CD4-positive, alpha-beta T cell treated with Interleukin-4 for 1 hour (primary cell): Measurements from ENCODE around the gene ITPR2.
"Not testable (repeated sequence)": the region's sequence is repeated elsewhere in the genome, so short reads cannot be mapped to it uniquely, and the experiment has no call there.

Experiments
- DNase-seq, 2 donors: peaks; one replicate each; pipeline ENCODE4 v3.0.0-alpha.2; 2020 to 2022

The ITPR2 gene

DNA sequence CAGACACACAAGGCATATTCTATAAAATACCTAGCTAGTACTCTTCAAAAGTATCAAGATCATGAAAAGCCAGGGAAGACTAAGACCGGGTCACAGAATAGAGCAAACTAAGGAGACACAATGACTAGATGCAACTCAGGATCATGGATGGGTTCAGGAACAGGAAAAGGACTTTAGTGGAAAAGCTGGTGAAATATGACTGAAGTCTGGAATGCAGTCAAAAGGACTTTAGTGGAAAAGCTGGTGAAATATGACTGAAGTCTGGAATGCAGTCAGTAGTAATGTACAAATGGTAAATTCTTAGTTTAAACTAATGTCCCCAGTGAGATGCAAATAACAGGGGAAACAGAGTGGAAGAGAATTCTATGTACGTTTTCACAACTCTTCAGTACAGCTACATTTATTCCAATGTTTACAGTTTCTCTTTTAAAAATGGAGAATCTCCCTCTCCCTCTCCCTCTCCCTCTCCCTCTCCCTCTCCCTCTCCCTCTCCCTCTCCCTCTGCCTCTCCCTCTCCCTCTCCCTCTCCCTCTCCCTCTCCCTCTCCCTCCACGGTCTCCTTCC lies 49.1 kb downstream of the ITPR2 start:
- DNase-seq: not testable (repeated sequence)

DNA sequence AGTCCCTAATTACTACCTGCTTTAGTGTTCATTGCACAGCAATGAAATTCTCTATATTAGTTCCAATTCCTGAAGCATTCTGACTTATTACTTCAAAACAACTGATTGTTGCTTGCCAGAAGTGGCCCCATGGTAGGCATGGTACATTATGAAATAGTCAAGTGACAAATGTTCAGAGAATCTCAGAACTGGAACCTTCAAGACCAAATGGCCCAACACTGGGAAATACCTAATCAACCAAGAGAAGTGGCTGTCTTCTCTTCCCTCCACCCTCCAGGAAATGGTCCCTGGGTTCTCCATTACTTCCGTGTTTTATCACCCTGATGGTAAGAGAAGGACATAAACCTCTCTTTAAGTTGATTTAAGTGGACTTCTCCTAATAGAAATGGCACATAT lies 49.9 kb downstream of the ITPR2 start:
- DNase-seq: no peak

DNA sequence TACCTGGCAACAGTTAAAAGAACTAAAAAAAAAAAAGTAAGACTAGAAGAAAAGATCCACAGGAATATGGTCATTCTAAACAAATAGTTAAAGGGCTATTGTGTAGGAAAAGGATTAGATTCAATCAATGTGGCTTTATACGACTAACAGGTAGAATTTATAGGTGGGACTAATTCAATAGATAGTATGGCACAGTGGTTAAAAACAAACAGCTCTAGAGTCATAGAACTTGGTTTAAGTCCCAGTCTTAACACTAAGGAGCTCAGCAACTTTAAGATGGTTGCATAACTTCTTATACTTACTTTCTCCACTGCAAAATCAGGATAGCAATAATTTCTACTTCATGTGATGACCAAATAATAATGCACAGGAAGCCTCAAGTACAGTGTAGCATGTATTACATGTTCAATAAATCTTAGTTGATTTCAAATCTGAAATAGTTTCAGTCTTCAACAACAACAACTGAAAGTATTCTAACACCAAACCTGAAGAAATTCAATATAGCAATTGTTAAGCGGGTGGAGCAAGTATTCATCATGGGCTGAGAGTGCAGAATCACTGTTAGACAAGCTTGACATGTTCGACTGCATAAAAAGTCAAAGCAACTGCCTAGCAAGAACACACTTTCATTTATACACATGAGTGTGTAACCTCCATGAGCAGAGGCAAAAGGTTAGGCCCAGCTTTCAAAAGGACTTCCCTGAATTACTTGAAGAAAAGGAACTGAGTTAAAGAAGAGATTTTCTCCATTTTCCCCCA lies 50.4 kb downstream of the ITPR2 start:
- no peak for DNase-seq

DNA sequence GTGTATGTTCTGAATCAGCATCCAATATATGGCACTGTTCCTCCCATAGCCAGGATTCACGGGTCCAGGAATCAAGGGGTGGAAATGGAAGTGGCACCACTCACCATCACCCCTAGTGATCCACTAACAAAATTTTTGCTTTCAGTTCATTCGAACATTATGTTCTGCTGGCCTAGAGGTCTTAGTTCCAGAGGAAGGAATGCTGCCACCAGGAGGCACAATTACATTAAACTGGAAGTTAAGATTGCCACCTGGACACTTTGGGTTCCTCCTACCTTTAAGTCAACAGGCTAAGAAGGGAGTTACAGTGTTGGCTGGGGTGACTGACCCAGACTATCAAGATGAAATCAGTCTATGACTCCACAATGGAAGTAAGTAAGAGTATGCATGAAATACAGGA lies 52.3 kb downstream of the ITPR2 start:
- DNase-seq: not testable (repeated sequence)

DNA sequence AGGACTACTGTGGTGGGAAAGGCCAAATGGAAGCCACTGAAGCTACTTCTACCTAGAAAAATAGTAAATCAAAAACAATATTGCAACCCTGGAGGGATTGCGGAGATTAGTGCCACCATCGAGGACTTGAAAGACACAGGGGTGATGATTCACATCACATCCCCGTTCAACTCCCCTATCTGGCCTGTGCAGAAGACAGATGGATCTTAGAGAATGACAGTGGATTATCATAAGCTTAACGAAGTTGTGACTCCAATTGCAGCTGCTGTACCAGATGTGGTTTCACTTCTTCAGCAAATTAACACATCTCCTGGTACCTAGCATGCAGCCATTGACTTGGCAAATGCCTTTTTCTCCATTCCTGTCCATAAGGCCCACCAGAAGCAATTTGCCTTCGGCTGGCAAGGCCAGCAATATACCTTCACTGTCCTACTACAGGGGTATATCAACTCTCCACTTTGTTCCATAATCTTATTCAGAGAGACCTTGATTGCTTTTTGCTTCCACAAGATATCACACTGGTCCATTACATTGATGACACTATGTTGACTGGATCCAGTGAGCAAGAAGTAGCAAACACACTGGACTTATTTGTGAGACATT lies 54.7 kb downstream of the ITPR2 start:
- not testable (repeated sequence) for DNase-seq

DNA sequence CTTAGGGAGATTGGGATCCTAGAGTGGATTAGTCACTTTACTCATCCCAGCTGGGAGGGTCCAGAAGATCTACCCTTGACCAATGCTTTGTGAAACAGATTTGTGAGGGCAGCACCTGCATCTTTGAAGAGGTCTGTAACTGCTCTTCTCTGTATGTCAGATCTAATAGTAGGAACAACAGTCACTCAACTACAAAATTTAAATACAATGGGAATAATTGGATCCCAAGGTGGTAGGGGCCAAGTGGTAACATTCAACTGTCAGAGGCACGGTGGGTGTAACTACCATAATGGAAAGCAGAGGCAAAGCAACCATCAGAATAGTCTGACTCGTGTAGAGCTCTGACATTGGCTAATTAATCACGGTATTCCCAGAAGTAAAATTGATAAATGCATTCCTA lies 55.8 kb downstream of the ITPR2 start:
- DNase-seq: no peak

DNA sequence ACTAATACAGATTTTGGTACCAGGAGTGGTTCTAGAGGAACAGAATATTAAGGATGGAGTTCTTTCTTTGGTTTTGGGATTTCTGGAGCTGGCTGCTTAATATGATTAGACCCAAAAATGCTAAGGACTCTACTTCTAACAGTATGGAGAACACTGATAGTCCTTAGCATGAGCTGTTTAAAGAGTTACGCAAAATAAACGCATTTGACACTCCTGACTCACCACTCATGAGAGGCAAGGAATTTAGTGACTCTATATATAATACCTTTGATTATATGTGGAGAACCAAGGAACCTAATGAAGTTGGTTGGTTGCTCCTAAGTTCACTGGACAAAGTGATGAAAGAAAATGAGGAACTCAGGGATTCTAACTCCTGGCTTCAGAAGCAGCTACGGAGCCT lies 57.0 kb downstream of the ITPR2 start:
- DNase-seq: not testable (repeated sequence)

DNA sequence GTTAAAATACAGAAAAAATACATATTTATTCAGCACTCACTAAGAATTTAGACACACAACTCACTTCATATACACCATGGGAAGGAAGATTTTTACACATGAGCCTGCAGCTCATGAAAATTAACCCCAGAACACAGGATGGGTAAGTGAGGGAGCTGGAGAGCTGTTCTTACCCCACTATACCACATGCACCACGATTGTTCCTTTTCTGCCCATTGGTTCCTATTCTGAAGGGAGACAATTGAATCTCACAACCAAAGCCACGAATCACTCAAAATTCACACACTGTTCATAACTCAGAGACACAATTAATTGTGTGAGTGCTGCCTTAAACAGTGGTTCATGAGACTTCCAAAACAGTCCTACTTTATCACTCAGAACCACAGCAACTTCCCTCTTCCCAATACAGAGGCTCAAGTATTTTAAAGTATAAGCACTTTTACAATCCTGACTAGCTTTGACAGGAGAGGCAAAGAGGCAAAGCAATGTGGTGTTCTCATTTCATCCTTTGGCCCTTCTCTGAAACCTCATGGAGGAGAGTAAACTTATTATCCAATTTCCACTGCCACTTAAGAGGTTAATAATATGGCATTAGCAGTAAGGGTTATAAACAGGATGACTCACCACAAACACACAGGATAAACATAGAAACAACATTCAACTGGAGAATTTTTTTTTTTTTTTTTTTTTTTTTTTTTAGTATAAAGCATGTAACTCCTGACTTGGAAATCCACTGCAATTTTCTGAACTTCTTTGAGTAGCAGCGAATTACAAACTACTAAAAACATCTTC lies 59.5 kb downstream of the ITPR2 start:
- no peak for DNase-seq

DNA sequence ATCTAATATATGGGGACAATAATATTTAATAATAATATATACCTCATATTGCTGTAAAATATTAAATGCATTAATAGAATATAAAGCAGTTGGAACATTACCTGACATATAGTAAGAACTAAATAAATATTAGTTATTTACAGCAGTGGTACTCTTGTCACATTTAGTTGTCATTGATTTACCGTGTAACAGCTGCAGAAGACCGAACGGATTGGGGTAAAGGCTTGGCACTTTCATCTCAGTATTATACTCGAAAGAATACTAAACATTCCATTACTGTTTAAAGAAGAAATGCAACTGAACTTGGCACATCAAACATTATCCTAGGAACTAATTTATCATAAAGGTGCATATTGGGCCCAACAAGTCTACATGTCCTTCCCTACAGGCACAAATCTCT lies 61.1 kb downstream of the ITPR2 start:
- no peak for DNase-seq

DNA sequence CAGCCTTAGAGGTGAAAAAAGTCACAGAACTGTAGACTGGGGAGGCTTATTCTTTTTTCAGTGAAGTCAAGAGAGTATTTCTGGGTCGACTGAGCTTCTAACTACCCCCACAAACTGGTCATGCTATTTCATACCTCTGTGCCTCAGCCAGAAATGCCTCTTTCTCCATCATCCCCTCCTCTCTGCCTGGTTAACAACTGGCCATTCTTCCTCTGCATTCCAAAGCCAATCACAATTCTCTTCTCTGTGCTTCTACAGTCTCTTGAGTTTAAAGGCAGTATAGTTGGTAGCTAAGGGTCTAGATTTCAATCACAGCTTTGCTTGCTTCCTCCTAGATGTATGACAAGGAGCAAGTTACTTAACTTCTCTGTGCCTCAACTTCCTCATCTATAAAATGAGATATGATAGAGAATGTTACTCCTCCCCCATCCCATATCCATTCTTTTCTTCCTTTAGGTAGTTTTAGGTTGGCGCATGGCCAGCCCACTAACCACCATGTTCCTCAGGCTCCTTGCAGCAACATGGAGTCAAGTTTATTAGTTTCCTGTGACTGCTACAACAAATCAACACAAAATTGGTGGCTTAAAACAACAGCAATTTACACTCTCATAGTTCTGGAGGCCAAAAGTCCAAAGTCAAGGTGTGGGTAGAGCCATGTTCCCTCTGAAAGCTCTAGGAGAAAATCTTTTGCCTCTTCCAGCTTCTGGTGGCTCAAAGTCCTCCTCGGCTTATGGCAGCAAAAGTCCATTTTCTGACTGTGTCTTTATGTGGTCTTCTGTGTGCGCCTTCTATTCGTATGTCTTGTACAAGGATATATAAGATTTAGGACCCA lies 62.5 kb downstream of the ITPR2 start:
- DNase-seq: no peak

DNA sequence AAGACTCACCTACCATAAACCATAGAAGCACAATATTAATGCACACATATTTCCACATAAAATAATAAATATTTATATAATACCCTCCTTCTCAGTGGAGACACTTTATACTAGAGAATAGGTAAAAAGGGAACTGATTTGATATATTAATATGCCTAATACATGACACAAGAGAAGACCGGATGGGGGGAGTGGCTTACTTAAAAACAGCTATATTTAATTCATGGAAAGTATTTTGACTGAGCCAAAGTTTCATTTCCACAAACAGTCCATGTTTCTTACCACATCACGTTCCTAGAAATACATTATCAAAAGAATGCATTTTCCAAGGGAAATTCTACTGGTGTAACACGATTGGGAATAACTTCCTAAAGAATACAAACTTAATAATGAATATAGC lies 63.4 kb downstream of the ITPR2 start:
- no peak for DNase-seq

DNA sequence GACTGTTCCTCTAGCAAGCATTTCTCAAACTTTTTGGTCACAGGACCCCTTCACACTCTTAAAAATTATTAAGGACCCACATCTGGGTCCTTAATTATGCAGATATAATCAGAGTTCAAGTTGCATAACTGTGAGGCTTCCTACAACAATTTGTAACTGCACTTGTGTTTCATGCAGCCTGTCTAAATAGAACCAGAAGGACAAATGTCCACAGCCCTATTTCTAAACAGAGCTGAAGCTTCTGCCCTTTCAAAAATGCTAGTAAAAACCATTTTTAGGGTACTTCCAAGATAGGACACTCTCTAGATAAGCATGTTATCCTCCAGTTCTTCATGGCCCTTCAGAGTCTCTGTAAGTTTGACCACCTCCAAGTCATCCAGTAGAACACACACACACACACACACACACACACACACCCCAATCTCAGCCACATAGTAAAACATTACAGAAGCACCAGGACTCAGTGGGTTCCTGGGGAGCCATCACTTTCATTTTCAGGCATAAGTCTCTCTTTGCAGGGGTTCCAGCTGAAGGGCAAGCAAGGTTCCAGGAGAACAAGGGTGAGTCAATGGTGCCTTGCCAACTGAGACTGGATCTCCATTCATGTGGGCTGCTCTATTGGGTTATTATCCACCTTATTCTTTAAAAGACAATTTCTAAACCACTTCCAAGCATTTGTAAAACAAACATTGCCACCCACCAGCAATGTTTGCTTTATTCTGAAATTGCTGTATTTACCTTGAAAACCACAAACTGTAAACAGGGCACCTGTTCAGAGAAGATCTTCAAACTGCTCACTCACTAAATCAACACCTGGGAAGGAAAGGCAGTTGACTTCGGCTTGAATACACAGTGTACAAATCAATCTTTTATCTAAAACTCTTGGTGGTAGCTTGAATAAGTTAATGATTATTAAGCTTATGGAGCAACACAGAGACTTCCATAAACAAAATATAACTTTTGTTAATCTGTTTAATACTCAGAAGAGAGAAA lies 64.1 kb downstream of the ITPR2 start:
- DNase-seq: no peak

DNA sequence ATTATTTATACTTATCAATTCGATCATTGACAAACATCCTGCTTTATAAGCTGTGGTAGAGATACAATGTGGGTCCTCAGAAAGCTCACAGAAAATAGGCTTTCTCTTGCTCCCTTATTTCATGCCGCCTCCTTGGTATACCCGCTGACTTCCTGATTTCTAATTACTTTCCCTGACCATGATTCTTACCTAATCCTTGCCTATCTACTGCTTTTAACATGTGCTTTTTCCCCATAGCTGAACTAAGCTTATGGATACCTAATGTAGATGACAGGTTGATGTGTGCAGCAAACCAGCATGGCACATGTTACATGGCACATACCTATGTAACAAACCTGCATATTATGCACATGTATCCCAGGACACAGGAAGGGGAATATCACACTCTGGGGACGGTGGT lies 65.1 kb downstream of the ITPR2 start:
- DNase-seq: no peak

DNA sequence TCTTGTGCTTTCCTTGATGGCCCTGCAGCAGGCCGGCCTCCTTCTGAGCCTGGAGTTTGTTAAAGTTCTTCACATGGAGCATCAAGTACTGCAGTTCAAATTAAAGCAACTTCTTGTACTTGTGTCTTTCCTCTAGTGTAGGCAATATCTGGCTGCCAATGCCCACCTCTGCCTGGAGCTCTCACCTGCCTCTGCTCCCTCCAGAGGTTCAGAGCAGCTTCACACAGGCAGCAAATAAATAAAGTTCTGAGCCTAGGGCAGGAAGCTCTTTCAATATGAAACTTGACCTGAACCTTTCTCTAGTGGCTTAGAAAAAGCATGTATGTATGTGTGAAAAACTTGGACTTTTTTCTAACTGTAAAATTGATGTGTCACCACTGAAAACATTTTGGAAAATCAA lies 65.9 kb downstream of the ITPR2 start:
- no peak for DNase-seq

DNA sequence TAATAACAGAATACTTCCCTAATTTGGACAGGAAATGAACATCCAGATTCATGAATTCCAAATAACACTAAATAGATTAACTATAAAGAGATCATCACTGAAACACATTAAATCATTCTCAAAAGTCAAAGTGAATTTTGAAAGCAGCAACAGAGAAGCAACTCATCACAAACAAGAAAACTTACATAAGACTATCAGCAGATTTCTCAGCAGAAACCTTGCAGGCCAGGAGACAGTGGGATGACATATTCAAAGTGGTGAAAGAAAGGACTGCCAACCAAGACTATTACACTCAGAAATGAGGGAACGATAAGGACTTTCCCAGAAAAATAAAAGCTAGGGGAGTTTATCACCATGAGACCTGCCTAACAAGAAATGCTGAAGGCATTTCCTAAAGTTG lies 70.8 kb downstream of the ITPR2 start:
- no peak for DNase-seq

DNA sequence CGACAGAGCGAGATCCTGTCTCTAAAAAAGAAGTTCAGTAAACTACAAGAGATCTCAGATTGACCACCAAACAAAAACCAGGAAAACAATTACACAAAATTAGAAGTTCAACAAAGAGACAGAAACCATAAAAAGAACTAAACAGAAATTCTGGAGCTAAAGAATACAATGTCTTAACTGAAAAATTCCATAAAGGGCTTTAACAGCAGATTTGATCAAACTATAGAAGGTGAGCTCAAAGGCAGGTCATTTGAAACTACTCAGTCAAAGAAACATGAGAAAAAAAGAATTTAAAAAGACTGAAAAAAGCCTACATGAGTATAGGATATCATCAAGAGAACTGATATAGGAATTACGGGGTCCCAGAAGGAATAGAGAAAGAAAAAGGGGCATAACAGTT lies 71.2 kb downstream of the ITPR2 start:
- no peak for DNase-seq

DNA sequence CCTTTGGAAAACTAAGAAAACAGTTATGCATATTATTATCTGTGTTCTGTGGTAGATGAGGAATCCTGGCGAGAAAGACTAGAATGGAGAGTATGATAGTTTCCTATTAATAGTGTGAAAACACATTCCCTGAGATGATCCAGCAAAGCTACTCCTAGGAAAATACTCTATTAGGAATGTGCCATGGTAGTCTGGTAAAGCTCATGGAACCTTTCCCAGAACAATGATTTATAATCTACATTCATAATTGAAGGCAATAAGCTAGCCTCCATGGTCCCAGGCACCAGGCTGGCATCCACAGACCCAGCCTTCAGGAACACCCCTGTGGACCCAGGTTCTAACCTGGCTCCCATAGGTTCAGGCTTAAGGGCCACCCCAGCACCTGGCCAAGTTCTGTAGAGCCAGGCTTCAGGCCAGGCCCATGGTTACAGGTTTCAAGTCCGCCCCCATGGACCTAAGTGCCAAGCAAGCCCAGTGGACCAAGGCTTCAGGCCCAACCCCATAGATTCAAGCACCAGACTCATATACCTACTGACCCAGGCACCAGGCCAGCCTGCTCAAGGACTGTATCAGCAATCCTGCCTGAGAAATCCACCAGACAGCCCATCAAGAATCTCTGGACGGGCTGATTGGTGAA lies 72.2 kb downstream of the ITPR2 start:
- DNase-seq: no peak

DNA sequence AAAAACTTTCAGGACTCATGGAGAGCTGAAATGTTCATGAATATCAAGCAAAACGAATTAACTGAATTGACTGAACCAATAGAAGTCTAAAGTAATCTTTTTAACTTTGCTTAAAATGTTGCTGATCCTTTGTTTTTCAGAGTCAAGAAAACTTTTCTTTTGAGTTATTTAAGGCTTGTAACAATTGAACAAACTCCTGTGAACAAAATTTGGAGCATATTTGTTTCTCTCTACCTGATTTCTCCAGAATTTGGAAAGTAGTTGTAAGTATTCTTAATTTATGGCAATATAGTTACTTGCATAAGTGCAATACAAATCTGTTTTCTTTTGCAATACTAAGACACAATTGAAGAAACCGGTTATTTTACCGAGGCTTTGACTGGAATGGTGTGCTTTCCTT lies 77.6 kb downstream of the ITPR2 start:
- DNase-seq: not testable (repeated sequence)

DNA sequence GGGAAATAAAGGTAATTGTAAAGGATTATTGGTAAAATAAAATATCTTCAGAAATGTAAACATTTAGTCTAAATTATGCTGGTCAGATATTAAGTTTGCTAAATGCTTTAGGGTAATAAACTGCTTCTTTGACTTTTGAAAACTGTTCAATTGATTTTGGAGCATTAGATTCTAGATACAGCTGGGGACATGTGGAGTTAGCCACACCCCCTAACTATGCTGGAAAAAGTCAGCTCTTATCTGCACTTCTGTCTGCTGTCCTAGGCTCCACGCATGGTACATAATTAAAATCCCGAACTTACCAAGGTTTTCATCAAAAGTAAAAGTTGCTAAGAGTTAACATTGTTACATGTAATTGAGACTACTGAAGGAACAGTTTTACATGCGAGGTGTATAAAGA lies 78.8 kb downstream of the ITPR2 start:
- DNase-seq: no peak

DNA sequence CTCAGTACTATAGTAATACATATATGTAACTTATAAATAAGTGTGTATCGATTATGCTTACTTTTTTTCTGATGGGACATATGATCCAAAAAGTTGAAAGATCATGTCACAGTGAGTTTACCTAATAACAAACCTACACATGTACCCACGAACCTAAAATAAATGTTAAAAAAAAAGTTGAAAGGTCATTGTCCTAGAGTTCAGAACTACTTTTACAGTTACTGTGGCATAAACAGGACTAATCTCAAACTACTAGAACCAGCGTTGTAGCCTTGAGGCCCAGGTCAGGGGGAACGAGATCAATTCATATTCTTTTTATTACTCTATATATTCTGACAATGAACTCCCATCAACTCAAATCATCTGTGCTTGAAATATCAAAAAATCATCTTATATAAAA lies 81.8 kb downstream of the ITPR2 start:
- no peak for DNase-seq
